ENCODE measurements around the gene UBIAD1.
"Not testable (repeated sequence)": the region's sequence is repeated elsewhere in the genome, so short reads cannot be mapped to it uniquely, and the experiment has no call there.

UBIAD1 gene

DNA sequence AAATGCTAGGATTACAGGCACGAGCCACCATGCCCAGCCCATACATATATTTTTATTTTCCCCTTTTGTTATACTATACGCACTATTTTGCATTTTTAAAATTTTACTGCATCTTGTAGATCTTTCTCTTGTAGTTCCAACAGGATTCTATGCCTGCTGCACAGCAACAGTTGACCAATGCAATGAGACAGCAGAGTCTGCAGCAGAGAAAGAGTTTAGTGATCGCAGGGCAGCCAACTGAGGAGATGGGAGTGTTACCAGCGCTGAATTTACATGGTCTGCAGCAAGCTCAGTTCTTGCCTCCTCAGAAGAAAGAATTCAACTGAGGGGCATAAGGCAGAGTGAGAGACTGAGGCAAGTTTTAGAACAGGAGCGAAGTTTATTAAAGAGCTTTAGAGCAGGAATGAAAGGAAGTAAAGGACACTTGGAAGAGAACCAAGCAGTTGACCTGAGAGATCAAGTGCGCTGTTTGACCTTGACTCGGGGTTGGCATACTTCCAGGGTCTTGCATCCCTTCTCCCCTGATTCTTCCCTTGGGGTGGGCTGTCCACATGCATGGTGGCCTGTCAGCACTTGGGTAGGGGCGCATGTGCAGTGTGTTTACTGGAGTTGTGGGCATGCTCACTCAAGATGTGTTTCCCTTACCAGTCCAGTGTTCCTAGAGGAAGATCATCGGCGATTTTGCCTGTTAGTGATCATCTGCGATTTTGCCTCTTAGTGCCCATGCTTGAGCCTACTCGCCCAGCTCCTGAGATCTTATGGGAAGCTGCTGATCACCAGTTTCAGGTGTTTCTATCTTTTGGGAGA, 6.5 kb upstream of the UBIAD1 start:
- H3K36me3 Mint-ChIP-seq, result no peaks in the 10 kb centered on the region
- H3K9me3 Mint-ChIP-seq (ENCODE audit: low read depth), result no peaks in the 10 kb centered on the region
- peaks cover 9% of the 10 kb centered on the region for H3K4me1 Mint-ChIP-seq (ENCODE audit: low read depth)
- H3K27ac Mint-ChIP-seq, result no peak overlapping the region
- no peaks in the 10 kb centered on the region for H3K27me3 Mint-ChIP-seq
- no peak overlapping the region for H3K4me3 Mint-ChIP-seq

DNA sequence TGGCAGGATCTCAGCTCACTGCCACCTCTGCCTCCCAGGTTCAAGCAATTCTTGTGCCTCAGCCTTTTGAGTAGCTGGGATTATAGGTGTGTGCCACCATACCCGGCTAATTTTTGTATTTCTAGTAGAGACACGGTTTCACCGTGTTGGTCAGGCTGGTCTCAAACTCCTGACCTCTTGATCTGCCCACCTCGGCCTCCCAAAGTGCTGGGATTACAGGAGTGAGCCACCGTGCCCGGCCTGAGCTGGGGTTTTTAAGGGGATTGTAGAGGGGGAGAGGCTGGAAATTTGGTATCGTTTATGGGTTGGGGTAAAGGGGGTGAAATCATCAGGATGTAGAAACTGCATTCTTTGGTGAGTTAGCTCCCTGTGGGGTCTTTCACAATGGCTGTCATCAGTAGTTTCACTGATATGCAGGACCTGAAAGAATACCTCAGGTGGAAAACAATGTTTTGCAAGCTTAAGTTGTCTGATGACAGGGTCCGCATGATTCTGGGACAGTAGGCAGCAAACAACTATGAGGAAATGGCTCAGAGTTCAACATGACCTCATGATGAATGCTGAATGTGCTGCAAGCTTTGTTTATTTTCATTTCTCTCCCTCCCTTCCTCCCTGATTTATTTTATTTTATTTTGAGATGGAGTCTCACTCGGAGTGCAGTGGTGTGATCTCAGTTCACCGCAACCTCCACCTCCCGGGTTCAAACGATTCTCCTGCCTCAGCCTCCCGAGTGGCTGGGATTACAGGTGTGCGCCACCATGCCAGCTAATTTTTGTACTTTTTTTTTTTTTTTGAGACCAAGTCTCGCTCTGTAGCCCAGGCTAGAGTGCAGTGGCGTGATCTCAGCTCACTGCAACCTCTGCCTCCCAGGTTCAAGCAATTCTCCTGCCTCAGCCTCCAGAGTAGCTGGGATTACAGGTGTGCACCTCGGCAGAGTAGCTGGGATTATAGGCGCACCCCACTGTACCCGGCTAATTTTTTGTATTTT, 5.4 kb upstream of the UBIAD1 start:
- not testable (repeated sequence) for H3K27ac Mint-ChIP-seq; H3K4me1 Mint-ChIP-seq (ENCODE audit: low read depth); H3K36me3 Mint-ChIP-seq; H3K9me3 Mint-ChIP-seq (ENCODE audit: low read depth); H3K4me3 Mint-ChIP-seq; H3K27me3 Mint-ChIP-seq

DNA sequence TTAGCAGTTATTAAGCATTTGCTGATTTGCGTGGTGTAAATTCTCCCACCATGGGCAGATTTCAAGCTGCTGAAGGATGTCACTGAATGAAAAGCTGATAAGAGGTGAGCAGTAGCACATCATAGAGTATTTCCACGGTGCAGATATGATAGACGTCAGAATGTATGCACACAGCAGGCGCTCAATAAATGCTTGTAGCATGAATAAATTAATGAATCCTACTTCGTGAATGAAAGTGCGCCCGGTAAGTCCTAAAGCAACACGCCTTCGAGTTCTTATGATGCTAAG, 510 bp upstream of the UBIAD1 start:
- no peak overlapping the region for H3K27ac Mint-ChIP-seq
- H3K36me3 Mint-ChIP-seq, result peaks cover 9% of the 10 kb centered on the region
- H3K27me3 Mint-ChIP-seq, result no peaks in the 10 kb centered on the region
- H3K4me1 Mint-ChIP-seq (ENCODE audit: low read depth), result peaks cover 30% of the 10 kb centered on the region
- no peaks in the 10 kb centered on the region for H3K9me3 Mint-ChIP-seq (ENCODE audit: low read depth)
- H3K4me3 Mint-ChIP-seq, result peak overlapping the region; percentile 77

DNA sequence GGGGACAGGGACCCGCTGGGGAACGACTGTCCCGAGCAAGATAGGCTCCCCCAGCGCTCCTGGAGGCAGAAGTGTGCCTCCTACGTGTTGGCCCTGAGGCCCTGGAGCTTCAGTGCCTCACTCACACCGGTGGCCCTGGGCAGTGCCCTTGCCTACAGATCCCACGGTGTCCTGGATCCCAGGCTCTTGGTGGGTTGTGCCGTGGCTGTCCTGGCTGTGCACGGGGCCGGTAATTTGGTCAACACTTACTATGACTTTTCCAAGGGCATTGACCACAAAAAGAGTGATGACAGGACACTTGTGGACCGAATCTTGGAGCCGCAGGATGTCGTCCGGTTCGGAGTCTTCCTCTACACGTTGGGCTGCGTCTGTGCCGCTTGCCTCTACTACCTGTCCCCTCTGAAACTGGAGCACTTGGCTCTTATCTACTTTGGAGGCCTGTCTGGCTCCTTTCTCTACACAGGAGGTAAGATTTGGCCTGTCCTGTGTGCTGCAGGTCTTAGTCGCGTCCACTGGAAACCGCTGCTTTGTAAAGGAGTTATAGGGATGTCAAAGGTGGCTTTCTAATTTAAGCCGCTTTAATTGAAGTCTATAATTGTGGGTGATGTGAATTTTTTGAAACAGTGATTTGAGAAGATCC, 717 bp downstream of the UBIAD1 start:
- H3K36me3 Mint-ChIP-seq, result peaks cover 11% of the 10 kb centered on the region
- peak overlapping the region; percentile 99 for H3K4me3 Mint-ChIP-seq
- H3K27ac Mint-ChIP-seq, result peak overlapping the region; percentile 95
- no peaks in the 10 kb centered on the region for H3K27me3 Mint-ChIP-seq
- no peaks in the 10 kb centered on the region for H3K9me3 Mint-ChIP-seq (ENCODE audit: low read depth)
- peaks cover 39% of the 10 kb centered on the region for H3K4me1 Mint-ChIP-seq (ENCODE audit: low read depth)

DNA sequence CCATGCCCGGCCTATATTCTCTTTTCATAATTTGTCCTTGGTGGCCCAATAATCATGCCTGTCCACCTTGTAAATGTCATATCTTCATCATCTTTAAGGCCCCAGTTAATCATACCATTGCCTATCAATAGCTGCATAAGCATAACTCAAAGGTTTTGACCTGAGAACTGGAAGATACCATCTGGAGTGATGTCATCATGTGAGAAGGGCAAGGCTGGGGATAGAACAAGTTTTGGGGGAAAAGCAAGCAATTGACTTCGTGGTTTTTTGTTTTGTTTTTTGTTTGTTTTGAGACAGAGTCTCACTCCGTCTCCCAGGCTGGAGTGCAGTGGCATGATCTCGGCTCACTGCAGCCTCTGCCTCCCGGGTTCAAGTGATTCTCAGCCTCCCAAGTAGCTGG, 6.2 kb downstream of the UBIAD1 start:
- Mint-ChIP-seq H3K4me3 (no peak overlapping the region), H3K9me3 (ENCODE audit: low read depth) (no peaks in the 10 kb centered on the region), H3K36me3 (peaks cover 27% of the 10 kb centered on the region)

DNA sequence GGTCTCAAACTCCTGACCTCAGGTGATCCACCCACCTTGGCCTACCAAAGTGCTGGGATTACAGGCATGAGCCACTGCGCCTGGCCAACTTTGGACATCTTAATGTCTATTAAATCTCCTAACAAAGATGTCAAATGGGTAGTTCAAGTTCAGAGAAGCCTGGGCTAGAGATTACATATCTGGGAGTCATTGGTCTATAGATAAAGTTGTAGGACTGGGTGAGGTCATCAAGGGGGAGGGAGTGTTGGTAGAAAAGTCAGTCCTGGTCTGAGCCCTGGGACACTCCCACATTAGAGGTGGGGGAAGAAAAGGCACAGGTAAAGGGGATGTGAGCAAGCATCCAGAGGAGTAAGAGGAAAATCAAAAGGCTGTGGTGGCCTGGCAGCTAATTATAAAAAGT, 6.6 kb downstream of the UBIAD1 start:
- Mint-ChIP-seq H3K9me3 (ENCODE audit: low read depth) (no peaks in the 10 kb centered on the region), H3K27ac (peak overlapping the region; percentile 94), H3K4me3 (peak overlapping the region; percentile 74), H3K4me1 (ENCODE audit: low read depth) (peaks cover 85% of the 10 kb centered on the region), H3K36me3 (peaks cover 27% of the 10 kb centered on the region), H3K27me3 (no peaks in the 10 kb centered on the region)

More for the DNA sequence above, 6.2 kb downstream of the UBIAD1 start:
- Mint-ChIP-seq H3K27me3 (no peaks in the 10 kb centered on the region), H3K27ac (peak overlapping the region; percentile 94), H3K4me1 (ENCODE audit: low read depth) (peaks cover 81% of the 10 kb centered on the region)

DNA sequence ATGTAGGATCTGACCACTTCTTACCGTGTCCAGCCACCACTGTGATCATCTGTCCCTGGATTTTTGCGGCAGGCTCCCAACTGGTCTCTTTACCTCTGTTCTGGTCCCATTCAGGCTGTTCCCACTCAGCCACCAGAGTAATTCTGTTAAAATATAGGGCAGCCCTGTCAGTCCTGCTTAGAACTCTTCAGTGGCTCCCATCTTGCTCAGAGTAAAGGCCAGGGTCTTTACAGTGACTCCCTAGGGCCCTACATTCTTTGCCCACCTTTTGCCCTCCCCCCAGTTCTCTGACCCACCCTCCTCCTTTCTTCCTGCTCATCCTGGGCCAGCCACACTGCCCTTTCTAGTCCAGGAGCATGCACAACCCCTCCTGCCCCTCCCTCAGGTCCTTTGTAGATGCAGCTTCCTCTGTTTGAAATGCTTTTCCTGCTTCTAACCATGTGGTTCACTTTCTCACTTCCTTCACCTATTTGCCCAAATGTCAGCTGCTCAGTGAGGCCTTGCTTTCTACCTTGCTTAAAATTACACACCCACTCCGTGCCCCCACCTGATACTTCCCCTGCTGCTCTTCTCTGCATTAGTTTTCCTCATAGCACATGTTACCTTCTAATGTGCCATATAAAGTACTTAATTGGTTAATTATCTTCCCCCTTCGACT, 7.8 kb downstream of the UBIAD1 start:
- Mint-ChIP-seq H3K27me3 (no peaks in the 10 kb centered on the region), H3K36me3 (peaks cover 20% of the 10 kb centered on the region), H3K4me3 (peak overlapping the region; percentile 69), H3K27ac (peak overlapping the region; percentile 94), H3K4me1 (ENCODE audit: low read depth) (peaks cover 85% of the 10 kb centered on the region), H3K9me3 (ENCODE audit: low read depth) (no peaks in the 10 kb centered on the region)

DNA sequence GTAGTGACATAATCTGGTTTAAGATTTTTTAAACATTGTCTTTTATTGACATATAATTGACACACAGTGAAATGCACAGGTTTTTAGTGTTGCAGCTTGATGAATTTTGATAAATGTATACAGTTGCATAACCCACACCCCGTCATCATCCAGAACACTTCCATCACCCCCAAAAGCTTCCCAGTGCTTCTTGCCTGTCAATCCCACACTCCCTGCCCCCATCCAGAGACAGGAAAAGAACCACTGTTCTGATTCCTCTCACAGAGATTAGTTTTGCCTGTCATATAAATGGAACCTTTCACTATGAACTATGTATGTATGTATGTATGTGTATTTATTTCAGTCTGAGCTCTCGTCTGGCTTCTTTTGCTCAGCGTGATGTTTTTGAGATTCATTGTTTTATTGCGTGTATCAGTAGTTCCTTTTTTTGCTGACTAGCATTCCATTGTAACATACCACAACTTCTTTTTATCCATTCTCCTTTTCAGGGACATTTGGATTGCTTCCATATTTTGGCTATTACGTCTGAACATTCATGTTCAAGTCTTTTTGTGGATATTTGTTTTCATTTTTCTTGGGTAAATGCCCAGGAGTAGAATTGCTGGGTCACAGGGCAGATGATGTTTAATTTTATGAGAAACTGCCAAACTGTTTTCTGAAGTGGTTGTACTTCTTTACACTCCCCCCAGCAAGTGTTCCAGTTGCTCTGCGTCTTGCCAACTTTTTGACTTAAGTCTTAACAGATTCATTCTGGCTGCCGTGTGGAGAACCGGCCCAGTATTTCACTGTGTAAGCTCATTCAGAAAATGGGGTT, 8.7 kb downstream of the UBIAD1 start:
- peak overlapping the region; percentile 69 for H3K4me3 Mint-ChIP-seq
- H3K4me1 Mint-ChIP-seq (ENCODE audit: low read depth), result peaks cover 86% of the 10 kb centered on the region
- no peaks in the 10 kb centered on the region for H3K9me3 Mint-ChIP-seq (ENCODE audit: low read depth)
- H3K27ac Mint-ChIP-seq, result peak overlapping the region; percentile 94
- peaks cover 18% of the 10 kb centered on the region for H3K36me3 Mint-ChIP-seq
- no peaks in the 10 kb centered on the region for H3K27me3 Mint-ChIP-seq

DNA sequence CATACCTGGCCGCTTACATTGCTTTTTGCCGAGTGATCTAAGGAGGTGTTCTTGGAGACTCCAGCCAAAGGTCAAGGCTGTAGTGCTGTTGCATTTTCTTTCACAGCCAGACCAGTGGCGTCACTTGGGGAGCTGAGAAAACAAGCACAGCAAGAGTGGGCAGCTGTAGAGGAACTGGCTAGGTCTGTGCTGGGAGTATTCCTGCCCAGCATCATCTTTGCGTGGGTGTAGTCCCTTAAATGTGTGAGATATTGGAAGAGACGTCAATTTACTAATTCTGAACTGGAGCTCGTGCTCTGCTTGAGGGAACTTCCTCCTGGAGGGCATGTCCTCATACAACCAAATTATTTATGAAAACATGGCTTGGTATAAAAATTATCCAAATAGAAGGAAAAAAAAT, 10.2 kb downstream of the UBIAD1 start:
- Mint-ChIP-seq H3K4me1 (ENCODE audit: low read depth) (peaks cover 81% of the 10 kb centered on the region), H3K9me3 (ENCODE audit: low read depth) (no peaks in the 10 kb centered on the region), H3K27me3 (no peaks in the 10 kb centered on the region), H3K27ac (peak overlapping the region; percentile 31), H3K4me3 (peak overlapping the region; percentile 40), H3K36me3 (peaks cover 17% of the 10 kb centered on the region)

DNA sequence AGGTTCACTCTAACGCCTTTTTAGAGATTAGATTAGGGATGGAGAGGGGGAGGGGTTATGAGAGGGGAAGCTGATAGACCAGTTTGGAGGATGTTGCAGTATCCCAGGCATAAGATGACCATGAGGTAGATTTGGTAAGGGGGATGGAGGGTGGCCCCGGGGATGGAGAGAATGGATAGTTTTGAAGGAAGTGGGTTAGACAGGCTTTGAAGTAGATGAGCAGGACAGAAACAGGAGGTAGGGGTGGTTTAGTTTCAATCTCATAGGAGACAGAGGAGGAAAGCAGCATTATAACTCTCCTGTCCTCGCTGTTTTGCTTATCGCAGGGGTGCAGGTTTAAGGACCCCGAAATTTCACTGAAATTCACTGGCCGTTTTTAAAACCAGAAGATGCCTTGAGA, 11.8 kb downstream of the UBIAD1 start:
- H3K9me3 Mint-ChIP-seq (ENCODE audit: low read depth), result no peaks in the 10 kb centered on the region
- peak overlapping the region; percentile 89 for H3K27ac Mint-ChIP-seq
- peaks cover 75% of the 10 kb centered on the region for H3K4me1 Mint-ChIP-seq (ENCODE audit: low read depth)
- H3K4me3 Mint-ChIP-seq, result peak overlapping the region; percentile 62
- H3K36me3 Mint-ChIP-seq, result peaks cover 13% of the 10 kb centered on the region
- no peaks in the 10 kb centered on the region for H3K27me3 Mint-ChIP-seq

DNA sequence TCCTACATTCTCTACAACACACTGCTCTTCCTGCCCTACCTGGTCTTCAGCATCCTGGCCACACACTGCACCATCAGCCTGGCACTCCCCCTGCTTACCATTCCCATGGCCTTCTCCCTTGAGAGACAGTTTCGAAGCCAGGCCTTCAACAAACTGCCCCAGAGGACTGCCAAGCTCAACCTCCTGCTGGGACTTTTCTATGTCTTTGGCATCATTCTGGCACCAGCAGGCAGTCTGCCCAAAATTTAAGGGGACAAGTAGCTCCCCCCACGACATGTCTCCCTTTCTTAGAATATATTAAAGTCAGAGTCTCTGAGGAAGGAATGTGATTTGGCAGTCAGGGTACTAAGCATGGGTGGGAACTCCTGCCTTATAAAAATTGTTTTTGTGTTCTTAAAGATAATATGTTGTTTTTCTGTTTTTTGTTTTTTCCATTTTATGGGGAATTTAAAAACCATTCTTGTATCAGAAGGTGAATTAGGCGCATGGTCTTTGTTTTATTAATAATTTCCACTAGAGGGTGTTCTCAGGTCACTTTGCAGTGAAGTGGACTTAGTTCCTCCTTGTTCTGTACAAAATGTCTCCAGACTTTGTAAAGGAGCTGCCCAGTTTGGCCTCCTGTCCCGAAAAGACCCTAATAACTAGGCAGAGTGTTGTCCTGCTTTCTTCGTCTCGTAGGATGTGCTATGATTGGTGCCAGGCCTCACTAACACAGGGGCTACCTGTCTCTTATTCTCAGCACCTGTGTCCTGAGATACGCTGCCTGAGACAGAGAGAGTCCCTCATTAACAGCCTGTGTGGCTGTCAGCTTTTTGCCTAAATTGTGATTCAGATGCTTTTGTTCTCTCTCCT, 13.1 kb downstream of the UBIAD1 start:
- Mint-ChIP-seq H3K4me3 (no peak overlapping the region), H3K9me3 (ENCODE audit: low read depth) (no peaks in the 10 kb centered on the region), H3K4me1 (ENCODE audit: low read depth) (peaks cover 69% of the 10 kb centered on the region), H3K36me3 (peaks cover 5% of the 10 kb centered on the region), H3K27me3 (no peaks in the 10 kb centered on the region), H3K27ac (peak overlapping the region; percentile 89)

DNA sequence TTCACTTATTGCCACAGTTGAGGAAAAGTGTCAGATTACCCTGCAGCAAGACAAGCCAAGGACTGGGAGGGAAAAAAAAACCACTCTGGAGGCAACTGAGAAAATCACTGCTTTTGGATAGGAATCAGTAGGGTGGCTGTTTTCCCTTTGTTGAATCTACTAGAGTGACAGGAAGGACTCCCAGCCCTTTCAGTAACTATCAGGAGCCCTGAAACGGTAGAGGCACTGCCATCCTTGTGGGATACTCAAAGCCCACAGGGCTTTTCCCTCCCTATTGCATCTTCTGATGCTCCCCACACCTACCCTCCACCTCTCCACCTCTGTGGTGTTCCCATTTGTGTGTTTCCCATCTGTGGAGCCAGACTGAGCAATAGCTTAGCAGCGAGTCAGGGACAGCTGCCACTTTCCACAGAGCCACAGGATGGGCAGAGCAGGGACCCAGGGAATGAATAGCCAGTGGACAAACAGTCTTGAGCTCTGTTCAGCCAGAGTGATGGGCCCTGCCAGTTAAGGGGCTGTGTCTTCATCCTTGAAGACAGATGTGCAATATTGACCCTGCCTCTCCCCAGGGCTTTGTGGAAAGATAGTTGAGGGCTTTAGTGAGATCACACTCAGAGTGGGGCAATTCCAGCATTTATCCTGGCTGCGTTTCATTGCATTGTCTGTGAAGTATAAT, 13.9 kb downstream of the UBIAD1 start:
- H3K4me3 Mint-ChIP-seq, result no peak overlapping the region
- H3K27ac Mint-ChIP-seq, result peak overlapping the region; percentile 89
- peaks cover 68% of the 10 kb centered on the region for H3K4me1 Mint-ChIP-seq (ENCODE audit: low read depth)
- H3K36me3 Mint-ChIP-seq, result peaks cover 5% of the 10 kb centered on the region
- H3K9me3 Mint-ChIP-seq (ENCODE audit: low read depth), result no peaks in the 10 kb centered on the region
- H3K27me3 Mint-ChIP-seq, result no peaks in the 10 kb centered on the region

DNA sequence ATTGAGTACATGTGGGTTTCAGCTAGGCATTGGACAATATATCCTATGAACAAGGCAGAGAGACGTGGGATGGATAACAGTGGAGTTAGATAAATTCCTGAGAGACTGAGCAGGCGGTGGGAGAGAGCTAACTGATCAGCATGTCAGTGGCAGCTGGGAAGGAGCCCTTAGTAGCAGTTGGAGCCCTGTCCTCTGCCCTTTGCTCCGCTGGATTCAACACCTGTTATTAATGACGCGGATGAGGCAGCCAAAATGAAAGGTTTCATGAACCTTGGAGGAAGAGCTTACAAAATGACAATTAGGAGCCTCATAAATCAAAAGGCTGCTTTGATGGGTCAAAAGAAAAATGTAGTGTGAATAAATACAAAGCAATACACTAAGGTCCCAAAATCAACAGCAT, 16.1 kb downstream of the UBIAD1 start:
- Mint-ChIP-seq H3K27me3 (no peaks in the 10 kb centered on the region), H3K27ac (no peak overlapping the region)

More for the DNA sequence above, 16.1 kb downstream of the UBIAD1 start:
- Mint-ChIP-seq H3K36me3 (peaks cover 3% of the 10 kb centered on the region), H3K4me3 (no peak overlapping the region), H3K4me1 (ENCODE audit: low read depth) (peaks cover 59% of the 10 kb centered on the region), H3K9me3 (ENCODE audit: low read depth) (no peaks in the 10 kb centered on the region)

Data from activated naive CD8-positive, alpha-beta T cell (primary cell).